ENCODE measurements around the gene SLC6A18. TPM values are rescaled to one million over a fixed set of nuclear protein-coding genes. Genes with fewer than 3 reads are reported as not detected.

Gene SLC6A18
- polyA plus RNA-seq, 1 experiment: not detected

DNA sequence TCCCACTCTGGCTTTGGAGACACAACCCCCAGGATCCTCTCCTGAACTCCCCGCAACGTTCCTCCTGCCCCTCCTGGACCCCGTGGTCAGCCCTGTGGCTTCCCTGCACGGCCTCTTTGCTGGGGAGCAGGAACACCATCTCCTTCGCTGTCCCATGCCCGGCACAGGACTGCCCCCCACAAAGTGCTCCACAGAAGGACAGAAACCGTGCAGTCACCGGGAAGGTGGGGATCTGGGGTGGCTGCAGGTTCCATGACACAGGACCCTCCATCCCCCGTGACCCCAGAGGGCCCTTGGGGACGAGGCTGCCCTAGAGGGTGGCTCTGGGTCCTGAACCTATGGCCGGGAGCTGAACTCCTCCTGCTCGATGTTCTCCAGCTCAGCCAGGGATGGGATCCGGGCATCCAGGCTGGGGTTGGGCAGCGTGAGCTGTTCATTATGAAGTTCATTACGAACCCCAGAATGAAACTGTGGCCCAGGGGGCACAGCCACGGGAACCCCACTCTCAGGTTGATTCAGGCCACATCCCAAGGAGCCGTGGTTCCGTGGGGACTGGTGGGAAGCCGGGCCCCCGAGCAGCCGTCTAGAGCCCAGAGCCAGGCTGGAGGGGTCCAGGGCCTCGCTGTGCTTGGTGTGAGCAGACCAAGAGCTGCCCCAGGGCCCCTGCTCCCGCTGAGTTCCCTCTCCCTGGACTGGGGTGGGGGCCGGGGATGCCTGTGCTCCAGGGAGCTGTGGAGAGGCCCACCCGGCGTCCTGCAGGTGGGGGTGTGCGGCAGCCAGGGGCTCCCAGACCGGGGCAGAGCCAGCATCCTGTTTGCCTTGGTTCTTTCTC, 24.5 kb upstream of the SLC6A18 start:
- H3K27ac ChIP-seq (ENCODE audit: low read depth, low read length): no peak overlapping the region
- DNase-seq (ENCODE audit: low read depth, low spot score): no peak
- TF ChIP-seq, protein P1, sequence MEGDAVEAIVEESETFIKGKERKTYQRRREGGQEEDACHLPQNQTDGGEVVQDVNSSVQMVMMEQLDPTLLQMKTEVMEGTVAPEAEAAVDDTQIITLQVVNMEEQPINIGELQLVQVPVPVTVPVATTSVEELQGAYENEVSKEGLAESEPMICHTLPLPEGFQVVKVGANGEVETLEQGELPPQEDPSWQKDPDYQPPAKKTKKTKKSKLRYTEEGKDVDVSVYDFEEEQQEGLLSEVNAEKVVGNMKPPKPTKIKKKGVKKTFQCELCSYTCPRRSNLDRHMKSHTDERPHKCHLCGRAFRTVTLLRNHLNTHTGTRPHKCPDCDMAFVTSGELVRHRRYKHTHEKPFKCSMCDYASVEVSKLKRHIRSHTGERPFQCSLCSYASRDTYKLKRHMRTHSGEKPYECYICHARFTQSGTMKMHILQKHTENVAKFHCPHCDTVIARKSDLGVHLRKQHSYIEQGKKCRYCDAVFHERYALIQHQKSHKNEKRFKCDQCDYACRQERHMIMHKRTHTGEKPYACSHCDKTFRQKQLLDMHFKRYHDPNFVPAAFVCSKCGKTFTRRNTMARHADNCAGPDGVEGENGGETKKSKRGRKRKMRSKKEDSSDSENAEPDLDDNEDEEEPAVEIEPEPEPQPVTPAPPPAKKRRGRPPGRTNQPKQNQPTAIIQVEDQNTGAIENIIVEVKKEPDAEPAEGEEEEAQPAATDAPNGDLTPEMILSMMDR (IDR thresholded peaks at IDR 0.05; ENCODE audit: low read depth, low read length): no peak
- POLR2A ChIA-PET: no interaction called here
- peaks cover 7% of the 10 kb centered on the region; the same call in 1 of the 2 replicates for H3K9me3 ChIP-seq (ENCODE audit: control insufficient read depth, insufficient read depth, low read length)
- CTCF ChIA-PET: no interaction called here
- H3K4me3 ChIP-seq (ENCODE audit: low read depth, low read length): no peak overlapping the region
- H3K27me3 ChIP-seq (ENCODE audit: control insufficient read depth, insufficient read depth, low read length): peaks cover 8% of the 10 kb centered on the region

GRCh38 chr5:1201327-1202025, 23.7 kb upstream of the SLC6A18 start, which contains the start of gene SLC6A19:
Gene SLC6A19, plus strand, starts transcription at chr5:1201595. Its CDS starts 56 bp downstream, at chr5:1201651.
- CTCF ChIA-PET: no interaction called here
- POLR2A ChIA-PET: no interaction called here
- Histone ChIP-seq H3K9me3 (ENCODE audit: control insufficient read depth, insufficient read depth, low read length) (peaks cover 4% of the 10 kb centered on the region; the same call in 1 of the 2 replicates), H3K27me3 (ENCODE audit: control insufficient read depth, insufficient read depth, low read length) (peaks cover 10% of the 10 kb centered on the region), H3K27ac (ENCODE audit: low read depth, low read length) (no peak within 1 kb of the TSS), H3K4me3 (ENCODE audit: low read depth, low read length) (no peak within 1 kb of the TSS)
- DNase-seq (ENCODE audit: low read depth, low spot score): no peak
- TF ChIP-seq, protein P1 (IDR thresholded peaks at IDR 0.05; ENCODE audit: low read depth, low read length): no peak

DNA sequence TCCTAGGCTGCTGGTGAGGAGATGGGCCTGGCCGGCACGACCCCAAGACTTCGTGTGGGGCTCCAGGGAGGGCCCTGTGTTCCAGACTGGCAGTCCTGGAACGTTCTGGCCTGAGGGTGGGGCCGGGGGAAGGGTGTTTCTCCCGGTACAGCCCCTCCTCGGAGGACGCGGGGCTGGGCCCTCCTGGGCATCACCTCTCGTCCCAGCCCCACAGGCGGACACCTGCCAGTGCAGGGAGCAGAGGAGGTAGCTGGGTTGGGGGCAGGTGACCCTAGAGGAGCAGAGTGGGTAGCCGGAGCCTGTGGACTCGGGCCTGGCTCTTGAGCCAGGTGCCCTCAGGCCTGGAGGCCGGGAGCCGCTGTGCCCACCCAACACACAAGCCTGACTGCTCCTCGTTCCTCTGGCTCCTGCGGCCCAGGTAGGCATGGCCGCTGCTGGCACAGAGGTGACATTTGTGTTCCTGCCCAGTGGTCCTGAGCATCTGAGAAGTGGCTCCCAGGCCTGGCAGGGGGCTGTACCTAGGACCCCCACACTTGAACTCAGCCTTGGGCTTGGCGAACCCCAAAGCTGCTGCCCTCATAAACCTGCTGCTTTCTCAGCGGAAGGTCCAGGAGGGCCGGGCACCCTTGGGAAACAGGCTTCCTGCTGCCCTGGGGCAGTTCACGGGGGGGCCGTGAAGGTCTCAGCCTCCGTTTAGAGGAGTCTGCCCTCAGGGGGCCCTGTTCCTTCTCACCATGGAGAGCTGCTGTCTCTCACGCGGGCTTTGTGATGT, 23.0 kb upstream of the SLC6A18 start:
- Histone ChIP-seq H3K9me3 (ENCODE audit: control insufficient read depth, insufficient read depth, low read length) (peaks cover 4% of the 10 kb centered on the region; the same call in 1 of the 2 replicates), H3K27ac (ENCODE audit: low read depth, low read length) (no peak overlapping the region), H3K27me3 (ENCODE audit: control insufficient read depth, insufficient read depth, low read length) (peaks cover 10% of the 10 kb centered on the region), H3K4me3 (ENCODE audit: low read depth, low read length) (no peak overlapping the region)
- DNase-seq (ENCODE audit: low read depth, low spot score): no peak
- ChIA-PET POLR2A (no interaction called here), CTCF (no interaction called here)
- TF ChIP-seq, protein P1 (IDR thresholded peaks at IDR 0.05; ENCODE audit: low read depth, low read length): no peak

GRCh38 chr5:1202798-1203185, 22.4 kb upstream of the SLC6A18 start:
- Histone ChIP-seq H3K9me3 (ENCODE audit: control insufficient read depth, insufficient read depth, low read length) (peaks cover 4% of the 10 kb centered on the region; the same call in 1 of the 2 replicates), H3K27ac (ENCODE audit: low read depth, low read length) (no peak overlapping the region), H3K4me3 (ENCODE audit: low read depth, low read length) (no peak overlapping the region), H3K27me3 (ENCODE audit: control insufficient read depth, insufficient read depth, low read length) (peaks cover 10% of the 10 kb centered on the region)
- POLR2A ChIA-PET: no interaction called here
- DNase-seq (ENCODE audit: low read depth, low spot score): no peak
- CTCF ChIA-PET: no interaction called here
- TF ChIP-seq, protein P1 (IDR thresholded peaks at IDR 0.05; ENCODE audit: low read depth, low read length): no peak
